Measurements from ENCODE around the gene TDRD10. TPM values are rescaled to one million over a fixed set of nuclear protein-coding genes. Genes with fewer than 3 reads are reported as not detected.

TDRD10 gene
- total RNA-seq, 1 experiment from 2014 or later: 0.31 TPM

DNA sequence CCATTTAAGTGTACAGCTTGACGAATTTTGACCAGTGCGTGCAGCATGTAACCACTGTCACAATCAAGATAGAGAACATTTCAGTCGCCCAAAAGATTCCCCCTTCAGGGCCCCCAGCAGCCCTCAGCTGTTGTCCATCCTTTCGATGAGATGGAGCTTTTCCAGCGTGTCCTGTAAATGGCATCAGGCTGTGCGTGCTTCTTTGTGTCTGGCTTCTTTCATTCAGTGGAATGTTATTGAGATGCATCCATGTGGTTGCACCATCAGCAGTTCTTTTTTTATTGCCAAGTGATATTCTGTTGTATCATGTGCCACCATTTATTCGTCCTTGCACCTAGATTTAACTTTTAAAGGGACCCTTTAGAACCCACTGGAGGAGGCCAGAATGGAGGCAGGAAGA lies 34.6 kb downstream of the TDRD10 start:
- Histone ChIP-seq H2BK12ac (ENCODE audit: insufficient read length, low read depth, low read length) (no peak overlapping the region), H4K20me1 (ENCODE audit: control insufficient read depth, insufficient read depth, insufficient read length) (no peaks in the 10 kb centered on the region), H3K4ac (ENCODE audit: low read depth, low read length) (no peak overlapping the region), H3K27ac (ENCODE audit: insufficient read length, low read depth, low read length) (no peak overlapping the region), H3K9me3 (ENCODE audit: control insufficient read depth, low read depth, low read length) (no peaks in the 10 kb centered on the region), H3K56ac (ENCODE audit: insufficient read length, low read depth, low read length) (no peak overlapping the region), H4K5ac (ENCODE audit: insufficient read length, low read depth, low read length) (no peak overlapping the region), H3K79me2 (ENCODE audit: insufficient read depth, low read length) (no peaks in the 10 kb centered on the region), H2BK20ac (ENCODE audit: low read depth, low read length, poor library complexity, severe bottlenecking) (no peak overlapping the region), H3K18ac (ENCODE audit: insufficient read length, low read depth, low read length) (no peak overlapping the region), H3T11ph (ENCODE audit: low read length) (no peak overlapping the region), H3K23ac (ENCODE audit: insufficient read length, low read depth, low read length) (no peak overlapping the region), H2BK120ac (ENCODE audit: low read depth, low read length, poor library complexity, severe bottlenecking) (no peak overlapping the region), H2BK15ac (ENCODE audit: low read depth, low read length) (no peak overlapping the region), H3K14ac (ENCODE audit: insufficient read depth, low read length) (no peak overlapping the region), H3K79me1 (ENCODE audit: insufficient read depth, low read depth, low read length, poor library complexity, severe bottlenecking) (no peaks in the 10 kb centered on the region), H2BK5ac (ENCODE audit: insufficient read length, low read length) (no peak overlapping the region), H4K8ac (replicated peaks; ENCODE audit: insufficient read length, low read depth, low read length) (no peak overlapping the region), H3K23me2 (ENCODE audit: insufficient read length, low read depth, low read length, poor library complexity, severe bottlenecking) (no peaks in the 10 kb centered on the region), H2AK5ac (ENCODE audit: insufficient read length, low read length) (no peak overlapping the region), H4K91ac (ENCODE audit: insufficient read length, low read depth, low read length) (no peak overlapping the region), H3K27me3 (ENCODE audit: insufficient read depth, low read length) (no peaks in the 10 kb centered on the region), H2AFZ (ENCODE audit: low read length) (no peak overlapping the region), H3K4me2 (ENCODE audit: insufficient read depth, insufficient read length, low read length) (no peak overlapping the region), H3K9ac (ENCODE audit: extremely low read depth, insufficient read length, low read length) (no peak overlapping the region), H3K4me1 (ENCODE audit: insufficient read depth, low read length) (no peaks in the 10 kb centered on the region)
- Mint-ChIP-seq H3K27ac (no peak overlapping the region), H3K4me1 (peaks cover 15 to 19% of the 10 kb centered on the region in 2 experiments), H3K4me3 (no peak overlapping the region), H3K9me3 (peaks cover 4 to 11% of the 10 kb centered on the region in 2 experiments; a peak in 3 of 5 replicates), H3K36me3 (ENCODE audit: insufficient read depth in 1 of 3, low read depth in 3 of 3) (no peaks in the 10 kb centered on the region), H3K27me3 (ENCODE audit: low read depth) (peaks cover 10% of the 10 kb centered on the region)
- no peak for DNase-seq
- TF ChIP-seq, protein P1, sequence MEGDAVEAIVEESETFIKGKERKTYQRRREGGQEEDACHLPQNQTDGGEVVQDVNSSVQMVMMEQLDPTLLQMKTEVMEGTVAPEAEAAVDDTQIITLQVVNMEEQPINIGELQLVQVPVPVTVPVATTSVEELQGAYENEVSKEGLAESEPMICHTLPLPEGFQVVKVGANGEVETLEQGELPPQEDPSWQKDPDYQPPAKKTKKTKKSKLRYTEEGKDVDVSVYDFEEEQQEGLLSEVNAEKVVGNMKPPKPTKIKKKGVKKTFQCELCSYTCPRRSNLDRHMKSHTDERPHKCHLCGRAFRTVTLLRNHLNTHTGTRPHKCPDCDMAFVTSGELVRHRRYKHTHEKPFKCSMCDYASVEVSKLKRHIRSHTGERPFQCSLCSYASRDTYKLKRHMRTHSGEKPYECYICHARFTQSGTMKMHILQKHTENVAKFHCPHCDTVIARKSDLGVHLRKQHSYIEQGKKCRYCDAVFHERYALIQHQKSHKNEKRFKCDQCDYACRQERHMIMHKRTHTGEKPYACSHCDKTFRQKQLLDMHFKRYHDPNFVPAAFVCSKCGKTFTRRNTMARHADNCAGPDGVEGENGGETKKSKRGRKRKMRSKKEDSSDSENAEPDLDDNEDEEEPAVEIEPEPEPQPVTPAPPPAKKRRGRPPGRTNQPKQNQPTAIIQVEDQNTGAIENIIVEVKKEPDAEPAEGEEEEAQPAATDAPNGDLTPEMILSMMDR (conservative IDR thresholded peaks at IDR 0.05): no peak
- WGBS (ENCODE audit: extremely low coverage, insufficient read length, low lambda C conversion rate): no CpG with 5 or more reads among the region's 7 CpGs
